Neuronal stem cell (in vitro differentiated cells): ENCODE measurements around the gene LRRK2.

Experiments used
- DNase-seq: peaks from one replicate; pipeline ENCODE4 v3.0.0-alpha.2; 2013; ENCODE audit warnings: low spot score
- H2AFZ ChIP-seq: one replicate; pipeline ENCODE4 v1.6.1; 2013; ENCODE audit warnings: mild to moderate bottlenecking, low read length, inconsistent platforms
- H2AK5ac ChIP-seq: 2 replicates; pipeline ENCODE4 v1.6.1; 2013; ENCODE audit warnings: low read depth, mild to moderate bottlenecking, inconsistent platforms, low read length, moderate library complexity, mixed read lengths
- H2BK120ac ChIP-seq: 2 replicates; pipeline ENCODE4 v1.6.1; 2013; ENCODE audit warnings: low read depth, mild to moderate bottlenecking, inconsistent platforms, low read length, moderate library complexity, mixed read lengths
- H2BK12ac ChIP-seq: one replicate; pipeline ENCODE4 v1.6.1; 2013; ENCODE audit warnings: low read length, inconsistent platforms
- H2BK15ac ChIP-seq: 2 replicates; pipeline ENCODE4 v1.6.1; 2013; ENCODE audit warnings: mild to moderate bottlenecking, low read length, inconsistent platforms, mixed read lengths
- H2BK5ac ChIP-seq: one replicate; pipeline ENCODE4 v1.6.1; 2013; ENCODE audit warnings: inconsistent platforms, mild to moderate bottlenecking, low read length, moderate library complexity
- H3K14ac ChIP-seq: one replicate; pipeline ENCODE4 v1.6.1; 2013; ENCODE audit warnings: low read length, inconsistent platforms
- H3K18ac ChIP-seq: 2 replicates; pipeline ENCODE4 v1.6.1; 2013; ENCODE audit warnings: low read length, inconsistent platforms
- H3K23ac ChIP-seq: 2 replicates; pipeline ENCODE4 v1.6.1; 2013; ENCODE audit warnings: low read depth, mild to moderate bottlenecking, mixed read lengths, low read length, inconsistent platforms; ENCODE audit not compliant: poor library complexity
- H3K27ac ChIP-seq: replicated peaks from 3 replicates; pipeline ENCODE4 v1.5.1; 2013; ENCODE audit warnings: low read length, inconsistent platforms
- H3K27me3 ChIP-seq, 3 experiments: 2 replicates each; pipeline ENCODE4 v1.6.1; 2013; ENCODE audit warnings: low read length in 3 of 3, mild to moderate bottlenecking in 2 of 3, inconsistent platforms in 1 of 3, low read depth in 1 of 3, mixed read lengths in 1 of 3, moderate library complexity in 1 of 3; ENCODE audit not compliant: control insufficient read depth in 3 of 3, insufficient read depth in 3 of 3
- H3K36me3 ChIP-seq, 2 donors: replicated peaks in 1 of 2; 2 replicates each; pipeline ENCODE4 v1.6.1; 2013; ENCODE audit warnings: low read length in 2 of 2; ENCODE audit not compliant: control insufficient read depth in 2 of 2, insufficient read depth in 2 of 2
- H3K4ac ChIP-seq: 2 replicates; pipeline ENCODE4 v1.6.1; 2013; ENCODE audit warnings: inconsistent platforms, mild to moderate bottlenecking, low read length, moderate library complexity
- H3K4me1 ChIP-seq, 2 donors: 1 replicate in 1 of 2; 2 replicates in 1 of 2; pipeline ENCODE4 v1.6.1; 2013; ENCODE audit warnings: low read length in 2 of 2, low read depth in 1 of 2; ENCODE audit not compliant: control insufficient read depth in 2 of 2, insufficient read depth in 1 of 2
- H3K4me2 ChIP-seq: one replicate; pipeline ENCODE4 v1.6.1; 2013; ENCODE audit warnings: mild to moderate bottlenecking, low read length, inconsistent platforms; ENCODE audit not compliant: insufficient read depth, poor library complexity, severe bottlenecking
- H3K4me3 ChIP-seq, 2 donors: 2 replicates each; pipeline ENCODE4 v1.5.1; 2013; ENCODE audit warnings: low read length in 2 of 2, mild to moderate bottlenecking in 2 of 2, inconsistent platforms in 1 of 2, moderate library complexity in 1 of 2
- H3K79me1 ChIP-seq: one replicate; pipeline ENCODE4 v1.6.1; 2013; ENCODE audit warnings: low read depth, mild to moderate bottlenecking, inconsistent platforms, low read length, moderate library complexity
- H3K9ac ChIP-seq: one replicate; pipeline ENCODE4 v1.6.1; 2013; ENCODE audit warnings: mild to moderate bottlenecking, low read depth, low read length, inconsistent platforms; ENCODE audit not compliant: poor library complexity
- H3K9me3 ChIP-seq, 2 donors: replicated peaks in 1 of 2; 2 replicates each; pipeline versions ENCODE3 to v1.6.1; 2013; ENCODE audit warnings: low read length in 2 of 2, mild to moderate bottlenecking in 2 of 2, inconsistent platforms in 1 of 2, low read depth in 1 of 2, mixed read lengths in 1 of 2, moderate library complexity in 1 of 2; ENCODE audit not compliant: control insufficient read depth in 2 of 2, insufficient read depth in 1 of 2
- H4K8ac ChIP-seq: one replicate; pipeline ENCODE4 v1.6.1; 2013; ENCODE audit warnings: low read depth, mild to moderate bottlenecking, inconsistent platforms, low read length, moderate library complexity
- H4K91ac ChIP-seq: one replicate; pipeline ENCODE4 v1.6.1; 2013; ENCODE audit warnings: low read length, low read depth, mild to moderate bottlenecking, inconsistent platforms; ENCODE audit not compliant: poor library complexity
- WGBS, 2 donors: extraction: QIAGEN DNeasy Blood & Tissue Kit; methylation state at CpG; one replicate each; pipeline ENCODE4 v1.1.7; 2013; ENCODE audit warnings: missing lambda C conversion rate in 2 of 2, mixed read lengths in 1 of 2; ENCODE audit not compliant: insufficient read length in 2 of 2, insufficient replicate concordance in 1 of 2; ENCODE audit errors: extremely low coverage in 2 of 2; 5-methylcytosine and 5-hydroxymethylcytosine counted together

LRRK2 gene

DNA sequence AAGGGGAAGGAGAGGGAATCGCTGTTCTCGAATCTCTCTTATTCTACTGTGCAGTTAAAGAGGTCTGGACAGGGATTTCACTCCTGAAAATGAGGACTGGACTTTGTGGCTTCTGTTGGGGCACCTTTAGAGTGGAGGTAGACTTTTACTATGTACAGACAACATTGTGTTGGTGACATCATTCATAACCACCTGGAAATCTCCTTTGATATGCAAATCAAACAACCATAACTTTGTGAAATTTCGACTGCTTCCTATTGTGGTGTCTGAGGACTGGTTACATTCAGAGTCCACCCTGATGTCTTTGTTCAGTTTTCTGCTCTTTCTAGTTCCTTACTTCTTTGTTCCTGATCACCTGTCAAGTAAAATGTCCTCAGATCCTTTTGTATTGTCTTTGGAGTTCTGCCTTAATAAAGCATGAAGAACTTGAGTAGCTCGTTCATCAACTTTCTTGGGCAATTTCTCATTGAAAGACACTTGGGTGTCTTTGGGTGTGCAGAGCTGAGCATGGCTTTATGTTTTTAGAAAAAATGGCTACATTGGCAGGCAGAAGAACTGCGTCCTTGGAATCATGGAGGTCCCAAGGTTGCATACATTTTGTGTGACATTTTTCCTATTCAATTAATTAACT, 29.8 kb downstream of the LRRK2 start:
- WGBS, 2 donors = no CpG with 5 or more reads among the region's 5 CpGs
- H3K14ac ChIP-seq = no peak overlapping the region
- H3K36me3 ChIP-seq = no peaks in the 10 kb centered on the region
- no peaks in the 10 kb centered on the region for H3K79me1 ChIP-seq
- H3K4me1 ChIP-seq = no peaks in the 10 kb centered on the region
- H3K27ac ChIP-seq = no peak overlapping the region
- no peak overlapping the region for H3K23ac ChIP-seq
- H2AFZ ChIP-seq = no peak overlapping the region
- H3K4ac ChIP-seq = no peak overlapping the region
- H3K9ac ChIP-seq = no peak overlapping the region
- no peak for DNase-seq
- H4K8ac ChIP-seq = no peak overlapping the region
- H3K27me3 ChIP-seq = no peaks in the 10 kb centered on the region
- H2BK12ac ChIP-seq = no peak overlapping the region
- H2AK5ac ChIP-seq = no peak overlapping the region
- H3K4me3 ChIP-seq = no peak overlapping the region
- H4K91ac ChIP-seq = no peak overlapping the region
- no peak overlapping the region for H2BK5ac ChIP-seq
- H3K4me2 ChIP-seq = no peak overlapping the region
- no peak overlapping the region for H2BK15ac ChIP-seq
- no peak overlapping the region for H2BK120ac ChIP-seq
- no peaks in the 10 kb centered on the region for H3K9me3 ChIP-seq
- no peak overlapping the region for H3K18ac ChIP-seq

DNA sequence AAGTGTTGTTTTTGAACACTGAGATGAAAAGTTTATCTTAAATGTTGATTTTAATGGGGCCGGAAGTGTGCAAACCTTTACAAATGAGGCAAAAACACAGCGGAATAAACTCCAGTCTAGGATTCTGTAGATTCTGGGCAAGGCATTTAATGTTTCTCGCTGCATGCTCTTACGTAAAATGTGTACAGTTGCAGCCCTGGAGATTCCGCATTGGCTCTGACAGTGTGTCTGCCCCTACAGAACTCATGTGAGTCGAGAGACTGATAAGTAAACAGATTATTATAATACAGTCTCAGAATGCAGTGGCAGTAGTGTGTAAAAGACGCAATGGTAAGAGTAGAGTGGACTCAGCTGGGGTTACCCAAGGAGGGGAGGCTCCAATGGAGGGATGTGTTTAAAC, 33.6 kb downstream of the LRRK2 start:
- WGBS, 2 donors = no CpG with 5 or more reads among the region's 7 CpGs
- H3K4ac ChIP-seq = no peak overlapping the region
- no peak for DNase-seq
- no peak overlapping the region for H2BK12ac ChIP-seq
- H3K23ac ChIP-seq = no peak overlapping the region
- H2AFZ ChIP-seq = no peak overlapping the region
- H2BK15ac ChIP-seq = no peak overlapping the region
- H3K36me3 ChIP-seq = no peaks in the 10 kb centered on the region
- no peak overlapping the region for H3K4me3 ChIP-seq
- no peaks in the 10 kb centered on the region for H3K27me3 ChIP-seq
- no peak overlapping the region for H4K8ac ChIP-seq
- no peak overlapping the region for H3K27ac ChIP-seq
- H2BK5ac ChIP-seq = no peak overlapping the region
- no peak overlapping the region for H2AK5ac ChIP-seq
- H3K9me3 ChIP-seq = no peaks in the 10 kb centered on the region
- H3K4me2 ChIP-seq = no peak overlapping the region
- no peak overlapping the region for H4K91ac ChIP-seq
- no peaks in the 10 kb centered on the region for H3K4me1 ChIP-seq
- H2BK120ac ChIP-seq = no peak overlapping the region
- no peaks in the 10 kb centered on the region for H3K79me1 ChIP-seq
- H3K14ac ChIP-seq = no peak overlapping the region
- H3K9ac ChIP-seq = no peak overlapping the region
- H3K18ac ChIP-seq = no peak overlapping the region

DNA sequence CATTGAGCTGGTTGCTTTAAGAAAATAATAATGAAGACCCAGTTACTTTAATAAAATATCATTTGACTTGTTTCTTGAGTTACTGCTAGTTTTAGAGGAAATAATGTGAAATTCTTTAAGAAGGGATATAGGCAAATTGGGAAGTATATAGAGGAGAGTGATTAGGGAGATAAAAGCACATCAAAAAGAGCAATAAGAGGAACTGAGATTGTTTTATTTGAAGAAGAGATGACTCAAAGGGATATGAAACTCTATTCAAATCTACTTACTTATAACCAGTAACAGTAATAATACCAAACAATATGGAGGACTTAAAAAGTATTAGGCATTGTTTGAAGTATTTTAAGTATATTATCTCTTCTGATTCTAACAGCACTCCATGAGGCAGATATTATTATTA, 37.1 kb downstream of the LRRK2 start:
- Histone ChIP-seq H2BK12ac (no peak overlapping the region), H3K4me2 (no peak overlapping the region), H3K27ac (no peak overlapping the region), H3K9me3 (no peaks in the 10 kb centered on the region), H3K14ac (no peak overlapping the region), H2AK5ac (no peak overlapping the region), H3K9ac (no peak overlapping the region), H3K4me1 (no peaks in the 10 kb centered on the region), H2BK15ac (no peak overlapping the region), H3K27me3 (no peaks in the 10 kb centered on the region), H3K23ac (no peak overlapping the region), H2BK120ac (no peak overlapping the region), H4K91ac (no peak overlapping the region), H3K36me3 (no peaks in the 10 kb centered on the region), H2AFZ (no peak overlapping the region), H3K4me3 (no peak overlapping the region), H3K4ac (no peak overlapping the region), H3K18ac (no peak overlapping the region), H3K79me1 (no peaks in the 10 kb centered on the region), H4K8ac (no peak overlapping the region), H2BK5ac (no peak overlapping the region)
- DNase-seq = no peak

DNA sequence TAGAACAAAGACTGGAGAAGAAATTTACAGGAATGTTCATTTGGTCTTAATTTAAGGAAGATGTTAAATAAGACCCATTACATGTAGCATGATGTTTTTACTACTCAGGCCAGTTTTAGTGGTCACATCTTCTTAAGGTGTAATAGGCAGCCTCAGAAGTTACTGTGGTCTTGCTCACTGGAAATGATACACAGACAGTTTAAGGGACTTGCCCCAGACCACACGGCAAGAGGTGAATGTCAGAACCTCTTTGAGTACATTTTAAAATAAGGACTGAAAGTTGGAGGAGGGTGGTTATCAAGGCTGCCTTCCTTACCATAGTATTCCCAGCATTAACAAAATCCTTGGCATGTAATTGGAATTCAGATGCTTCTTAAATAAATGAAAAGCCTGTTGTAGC, 37.9 kb downstream of the LRRK2 start:
- Histone ChIP-seq H2AK5ac (no peak overlapping the region), H3K36me3 (no peaks in the 10 kb centered on the region), H2BK12ac (no peak overlapping the region), H4K8ac (no peak overlapping the region), H3K23ac (no peak overlapping the region), H3K18ac (no peak overlapping the region), H2BK5ac (no peak overlapping the region), H3K4me2 (no peak overlapping the region), H3K9ac (no peak overlapping the region), H3K14ac (no peak overlapping the region), H3K27me3 (no peaks in the 10 kb centered on the region), H2BK120ac (no peak overlapping the region), H3K4me3 (no peak overlapping the region), H2BK15ac (no peak overlapping the region), H3K4me1 (no peaks in the 10 kb centered on the region), H4K91ac (no peak overlapping the region), H3K4ac (no peak overlapping the region), H3K79me1 (no peaks in the 10 kb centered on the region), H2AFZ (no peak overlapping the region), H3K27ac (no peak overlapping the region), H3K9me3 (no peaks in the 10 kb centered on the region)
- no peak for DNase-seq
- no CpG with 5 or more reads among the region's 1 CpG for WGBS, 2 donors
